HG03135 (cell line): ENCODE results near the gene CDK6.

Source experiments
- ATAC-seq: cut with Tn5 transposase; IDR thresholded peaks from one replicate; pipeline ENCODE4 v1.9.1; 2021; ENCODE audit warnings: mild to moderate bottlenecking, moderate library complexity; ENCODE audit not compliant: unreplicated experiment

Gene CDK6

GRCh38 chr7:92847305-92847704 lies 10.9 kb upstream of the CDK6 start:
- ATAC-seq: no peak

DNA sequence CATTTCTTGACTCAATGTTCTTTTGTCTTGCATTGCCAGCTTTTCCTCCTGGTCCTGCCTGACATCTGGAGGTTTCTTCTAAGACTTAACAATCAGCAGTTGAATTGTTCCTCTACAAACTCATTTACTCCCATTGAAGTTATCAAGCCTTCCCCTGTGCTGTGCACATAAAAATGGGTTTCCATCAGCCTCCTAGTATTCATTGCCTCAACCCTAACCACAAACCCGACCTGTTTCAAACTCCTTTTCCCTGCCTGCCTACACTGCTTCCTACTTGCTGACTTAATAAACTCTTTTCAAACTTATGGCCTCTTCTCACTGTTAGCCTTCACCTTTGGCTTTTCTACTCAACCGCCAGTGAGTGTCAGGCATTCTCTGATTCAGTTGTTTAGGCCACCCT lies 9.4 kb upstream of the CDK6 start:
- no peak for ATAC-seq

DNA sequence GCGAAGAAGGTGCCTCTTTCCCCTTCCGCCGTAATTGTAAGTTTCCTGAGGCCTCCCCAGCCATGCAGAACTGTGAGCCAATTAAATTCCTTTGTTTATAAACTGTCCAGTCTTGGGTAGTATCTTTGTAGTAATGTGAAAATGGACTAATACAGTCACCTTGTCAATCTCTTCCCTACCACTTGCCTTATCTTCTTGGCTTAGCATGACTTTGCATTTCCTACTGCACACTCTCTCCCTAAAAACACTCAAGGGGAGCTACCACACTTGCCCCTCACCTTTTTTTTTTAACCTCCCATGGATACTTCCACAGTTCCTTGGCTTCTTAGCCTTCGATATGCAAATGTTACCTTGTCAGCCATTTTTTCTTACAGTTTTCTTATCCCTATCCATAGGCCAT lies 7.4 kb upstream of the CDK6 start:
- ATAC-seq: no peak

DNA sequence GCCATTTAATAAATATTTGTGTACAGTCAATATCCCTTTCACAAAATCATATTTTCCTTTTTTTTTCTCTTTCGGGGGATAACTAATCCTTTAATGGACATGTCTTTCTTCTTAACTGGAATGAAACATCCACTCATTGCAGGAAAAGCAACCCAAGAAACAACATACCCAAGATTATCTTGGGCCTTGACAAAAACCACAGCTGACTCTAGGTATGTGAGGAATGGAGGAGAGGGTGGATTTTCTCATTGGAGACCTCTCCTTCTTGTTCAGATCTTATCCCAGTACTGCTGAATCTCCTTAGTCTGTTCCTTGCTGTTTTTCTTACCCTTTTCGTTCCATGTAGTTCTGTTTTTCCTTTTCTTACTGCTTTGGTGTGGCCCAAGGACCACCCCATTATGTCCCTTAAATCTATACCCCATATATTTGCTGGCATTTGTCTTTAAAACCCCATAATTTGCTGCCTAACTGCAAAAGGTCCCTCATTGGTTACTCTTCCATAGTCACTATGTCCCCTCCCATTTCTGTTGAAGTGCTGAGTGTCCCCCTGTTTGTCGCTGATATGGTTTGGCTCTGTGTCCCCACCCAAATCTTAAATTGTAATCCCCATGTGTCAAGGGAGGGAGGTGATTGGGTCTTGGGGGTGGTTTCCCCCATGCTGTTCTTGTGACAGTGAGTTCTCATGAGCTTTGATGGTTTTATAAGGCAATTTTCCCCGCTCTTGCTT lies 6.8 kb upstream of the CDK6 start:
- ATAC-seq: no peak

DNA sequence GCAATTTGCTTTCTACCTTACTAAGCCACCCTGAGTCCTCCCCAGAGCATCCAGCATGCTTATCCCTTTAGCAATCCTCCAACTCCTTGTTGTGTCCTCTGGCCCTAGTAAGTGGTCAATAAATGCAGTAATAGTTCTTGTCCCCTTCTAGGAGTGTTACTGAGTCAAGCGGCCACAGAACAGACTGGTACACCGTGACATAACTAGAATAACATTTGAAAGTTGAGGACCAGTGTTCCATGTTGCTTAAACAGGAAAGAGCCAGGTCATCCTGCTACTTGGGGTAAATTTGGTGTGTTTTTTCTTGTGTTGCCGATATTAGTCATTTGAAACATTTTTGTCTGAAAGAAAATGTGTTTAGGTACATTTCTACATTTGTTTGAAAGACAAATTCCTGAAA lies 4.8 kb upstream of the CDK6 start:
- no peak for ATAC-seq

DNA sequence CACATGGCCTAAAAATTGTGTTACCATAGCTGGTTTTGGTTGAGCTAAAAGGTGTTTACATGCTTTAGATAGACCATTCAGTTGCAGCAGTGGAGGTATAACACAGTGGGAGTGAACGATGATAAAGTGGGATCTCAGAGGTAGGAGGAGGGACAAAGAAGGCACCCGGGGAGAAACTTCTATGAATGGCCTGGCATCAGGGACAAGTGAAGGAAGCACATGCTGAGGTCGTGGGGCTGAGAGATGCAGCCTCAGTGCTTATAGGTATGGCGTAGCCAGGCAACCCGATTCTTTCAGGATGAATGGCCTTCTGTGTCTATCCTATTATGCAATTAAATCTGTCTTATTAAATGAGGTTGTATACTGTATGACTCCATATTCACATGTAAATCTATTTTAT lies 3.9 kb upstream of the CDK6 start:
- no peak for ATAC-seq

DNA sequence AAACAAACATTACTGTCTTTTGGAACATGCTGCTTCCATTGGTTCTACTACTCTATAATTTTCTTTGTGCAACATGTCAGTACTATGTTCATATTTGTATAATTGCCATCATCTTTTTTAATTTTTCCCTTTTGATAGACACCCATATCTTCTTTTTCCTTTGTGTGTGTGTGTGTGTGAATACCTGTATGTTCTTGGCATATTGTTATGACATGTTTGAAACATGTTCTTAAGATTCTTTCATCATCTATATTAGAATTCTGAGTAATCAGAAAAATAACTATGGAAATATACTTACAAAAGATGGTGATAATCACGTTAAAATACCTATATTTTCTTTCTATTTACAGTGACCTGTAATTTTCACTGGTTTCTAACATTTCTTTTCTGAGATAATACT lies 3.5 kb upstream of the CDK6 start:
- no peak for ATAC-seq

- ATAC-seq: no peak
Observed at GRCh38 chr7:92838934-92839333, 2.6 kb upstream of the CDK6 start.

GRCh38 chr7:92837000-92837749 lies 802 bp upstream of the CDK6 start:
- ATAC-seq: no peak

DNA sequence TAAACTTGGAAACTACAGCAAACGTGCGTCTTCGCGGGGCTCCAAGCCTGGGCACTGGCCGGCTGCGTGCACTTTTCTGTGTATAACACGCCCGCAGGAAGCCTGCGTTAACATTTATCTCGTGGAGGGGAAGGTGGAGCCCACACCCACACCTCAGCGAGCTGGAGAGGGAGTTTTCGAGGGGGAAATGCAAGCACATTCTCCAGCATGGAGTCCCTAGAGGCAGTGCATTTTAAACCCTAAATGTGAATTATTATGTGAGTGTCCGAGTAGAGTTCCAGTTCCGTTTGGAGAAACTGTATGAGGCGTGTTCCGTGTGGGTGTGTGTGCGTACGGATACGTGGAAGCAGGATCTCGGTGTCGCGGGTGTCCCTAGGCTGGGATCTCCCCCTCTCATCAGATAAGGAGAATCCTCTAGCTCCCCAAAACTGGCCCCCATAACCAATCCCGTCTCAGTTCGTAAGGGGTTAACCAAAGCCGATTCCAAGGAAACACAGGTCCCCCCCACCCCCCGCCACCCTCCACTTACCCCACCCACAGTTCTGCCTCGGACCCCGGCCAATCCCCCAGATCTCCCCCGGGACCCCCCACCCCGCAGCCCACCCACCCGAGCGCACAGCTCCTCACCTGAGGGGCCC lies 403 bp downstream of the CDK6 start:
- no peak for ATAC-seq

DNA sequence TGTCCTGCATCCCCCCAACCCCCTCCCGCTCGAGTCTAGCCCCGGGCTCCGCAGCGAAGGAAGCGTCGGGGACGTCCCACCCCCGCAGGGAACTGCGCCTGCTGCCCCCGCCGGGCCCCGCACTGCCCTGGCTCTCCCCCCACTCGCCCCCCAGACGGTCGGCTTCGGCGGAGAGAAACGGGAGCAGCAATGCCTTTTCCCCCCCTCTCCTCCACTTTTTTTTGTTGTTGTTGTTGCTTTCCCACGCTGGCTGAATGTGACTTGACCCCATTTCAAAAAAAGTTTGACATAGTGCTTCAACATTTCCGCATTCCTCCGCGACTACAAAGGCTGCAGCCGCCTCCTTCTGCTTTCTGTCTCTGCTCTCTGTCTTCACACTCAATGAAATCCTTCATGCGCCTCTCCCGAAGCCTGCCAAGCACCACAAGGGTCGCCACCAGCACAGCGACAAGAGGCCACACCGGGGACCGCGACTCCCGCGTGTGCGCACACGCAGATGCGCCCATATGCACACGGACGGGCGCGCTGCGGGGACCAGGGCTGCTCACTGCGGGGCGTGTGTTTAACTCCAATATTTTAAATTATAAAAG lies 1.0 kb downstream of the CDK6 start:
- ATAC-seq: no peak

GRCh38 chr7:92834507-92835260 lies 1.7 kb downstream of the CDK6 start:
- ATAC-seq: no peak

GRCh38 chr7:92833766-92834506 lies 2.4 kb downstream of the CDK6 start:
- ATAC-seq: peak; percentile 41

- ATAC-seq: peak; percentile 58
Observed at GRCh38 chr7:92833024-92833765, 3.2 kb downstream of the CDK6 start.

GRCh38 chr7:92832534-92833023 lies 3.8 kb downstream of the CDK6 start:
- peak; percentile 1 for ATAC-seq

DNA sequence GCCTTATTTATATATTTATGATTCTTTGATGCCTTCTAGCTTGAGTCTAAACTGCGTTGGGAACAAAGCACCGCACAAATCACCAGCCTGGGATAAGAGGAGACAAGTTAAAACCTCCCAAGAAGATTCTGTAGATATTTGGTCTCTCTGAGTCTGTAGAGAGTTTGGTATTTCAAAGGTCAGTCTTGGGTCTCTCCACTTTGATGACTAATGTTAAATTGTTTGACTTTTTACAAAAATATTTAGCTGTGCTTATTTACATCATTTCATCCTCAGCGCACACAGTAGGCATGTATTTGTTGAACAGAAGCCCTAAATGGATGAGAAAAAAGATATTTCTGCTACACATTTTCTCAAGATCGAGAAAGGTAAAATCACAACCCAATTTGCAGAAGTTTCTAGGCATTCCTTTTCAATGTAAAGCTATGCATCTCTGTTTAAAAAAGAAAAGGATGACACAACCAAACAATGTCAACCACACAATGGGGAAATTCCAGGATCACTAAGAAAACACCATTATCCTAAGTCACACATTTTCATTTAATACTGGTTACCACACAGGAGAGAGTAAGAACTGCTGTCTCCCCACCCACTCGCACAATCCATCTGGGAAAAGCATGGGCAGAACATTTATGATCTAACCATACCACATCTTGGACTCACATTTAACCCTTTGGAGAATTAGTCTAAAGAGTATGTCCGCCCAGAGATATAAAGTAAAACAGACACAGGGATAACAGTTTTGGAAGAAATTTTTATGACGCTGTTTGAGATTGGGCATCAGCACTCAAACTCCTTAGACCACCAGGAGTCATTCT lies 4.4 kb downstream of the CDK6 start:
- no peak for ATAC-seq

- no peak for ATAC-seq
Observed at GRCh38 chr7:92830532-92831110, 5.8 kb downstream of the CDK6 start.

GRCh38 chr7:92830027-92830426 lies 6.3 kb downstream of the CDK6 start:
- no peak for ATAC-seq
